ENCODE results near the gene EXOC1. TPM values are rescaled to one million over a fixed set of nuclear protein-coding genes. Genes with fewer than 3 reads are reported as not detected.

EXOC1 gene
- total RNA-seq, 1 experiment from 2014 or later = 25.2 TPM

GRCh38 chr4:55854129-55854528, 681 bp downstream of the EXOC1 start:
- no TSS peak for BruUV-seq (replicated peaks)
- CTCF ChIA-PET = no interaction called here
- H3K4me1 Mint-ChIP-seq (ENCODE audit: low read depth, unreplicated experiment) = peaks cover 18% of the 10 kb centered on the region
- no peak for DNase-seq
- H3K27me3 Mint-ChIP-seq (ENCODE audit: unreplicated experiment) = no peaks in the 10 kb centered on the region
- no peak overlapping the region for H3K4me3 Mint-ChIP-seq (ENCODE audit: low read depth, unreplicated experiment)
- intact Hi-C loops (cut with micrococcal nuclease; ENCODE audit: unreplicated experiment) = no loop called here
- no peaks in the 10 kb centered on the region for H3K9me3 Mint-ChIP-seq (ENCODE audit: low read depth, unreplicated experiment)
- no peak for TF ChIP-seq CTCF (IDR thresholded peaks at IDR 0.05; ENCODE audit: unreplicated experiment)
- peak overlapping the region; percentile 83 for H3K27ac Mint-ChIP-seq (ENCODE audit: unreplicated experiment)
- H3K36me3 Mint-ChIP-seq (ENCODE audit: insufficient read depth, unreplicated experiment) = peaks cover 12% of the 10 kb centered on the region

- H3K4me3 Mint-ChIP-seq (ENCODE audit: low read depth, unreplicated experiment) = no peak overlapping the region
- intact Hi-C loops (cut with micrococcal nuclease; ENCODE audit: unreplicated experiment) = no loop called here
- CTCF ChIA-PET = no interaction called here
- no TSS peak for BruUV-seq (replicated peaks)
- H3K27me3 Mint-ChIP-seq (ENCODE audit: unreplicated experiment) = no peaks in the 10 kb centered on the region
- no peak for DNase-seq
- peaks cover 19% of the 10 kb centered on the region for H3K36me3 Mint-ChIP-seq (ENCODE audit: insufficient read depth, unreplicated experiment)
- no peak overlapping the region for H3K27ac Mint-ChIP-seq (ENCODE audit: unreplicated experiment)
- peaks cover under 1% of the 10 kb centered on the region for H3K4me1 Mint-ChIP-seq (ENCODE audit: low read depth, unreplicated experiment)
- H3K9me3 Mint-ChIP-seq (ENCODE audit: low read depth, unreplicated experiment) = no peaks in the 10 kb centered on the region
- TF ChIP-seq CTCF (IDR thresholded peaks at IDR 0.05; ENCODE audit: unreplicated experiment) = no peak
Measured at GRCh38 chr4:55857586-55857985, 4.1 kb downstream of the EXOC1 start.

- no peak overlapping the region for H3K27ac Mint-ChIP-seq (ENCODE audit: unreplicated experiment)
- CTCF ChIA-PET = no interaction called here
- no peak overlapping the region for H3K4me3 Mint-ChIP-seq (ENCODE audit: low read depth, unreplicated experiment)
- DNase-seq = no peak
- no peak for TF ChIP-seq CTCF (IDR thresholded peaks at IDR 0.05; ENCODE audit: unreplicated experiment)
- no TSS peak for BruUV-seq (replicated peaks)
- no peaks in the 10 kb centered on the region for H3K4me1 Mint-ChIP-seq (ENCODE audit: low read depth, unreplicated experiment)
- no peaks in the 10 kb centered on the region for H3K27me3 Mint-ChIP-seq (ENCODE audit: unreplicated experiment)
- H3K9me3 Mint-ChIP-seq (ENCODE audit: low read depth, unreplicated experiment) = no peaks in the 10 kb centered on the region
- H3K36me3 Mint-ChIP-seq (ENCODE audit: insufficient read depth, unreplicated experiment) = peaks cover 11% of the 10 kb centered on the region
- intact Hi-C loops (cut with micrococcal nuclease; ENCODE audit: unreplicated experiment) = no loop called here
Measured at GRCh38 chr4:55859711-55860110, 6.3 kb downstream of the EXOC1 start.

GRCh38 chr4:55864577-55865223, 11.3 kb downstream of the EXOC1 start:
- intact Hi-C loops (cut with micrococcal nuclease; ENCODE audit: unreplicated experiment) = loop anchor here (5.0 kb wide), 1 partner anchor 317 kb away; the partner anchor contains the start of gene CLOCK
- TF ChIP-seq CTCF (IDR thresholded peaks at IDR 0.05; ENCODE audit: unreplicated experiment) = no peak
- no peak for DNase-seq
- no TSS peak for BruUV-seq (replicated peaks)
- Mint-ChIP-seq H3K4me1 (ENCODE audit: low read depth, unreplicated experiment) (peaks cover 10% of the 10 kb centered on the region), H3K27me3 (ENCODE audit: unreplicated experiment) (no peaks in the 10 kb centered on the region), H3K36me3 (ENCODE audit: insufficient read depth, unreplicated experiment) (peaks cover 17% of the 10 kb centered on the region), H3K9me3 (ENCODE audit: low read depth, unreplicated experiment) (no peaks in the 10 kb centered on the region), H3K27ac (ENCODE audit: unreplicated experiment) (no peak overlapping the region), H3K4me3 (ENCODE audit: low read depth, unreplicated experiment) (no peak overlapping the region)
- CTCF ChIA-PET = no interaction called here

All from Calu3 (cell line).